DMS53 treated with DMSO at 0.1 percent for 48 hours (cell line): Measurements from ENCODE around the gene TEAD4.

Experiments used
- DNase-seq: peaks from one replicate; lab custom pipeline; 2025; ENCODE audit not compliant: unreplicated experiment; lab: John Stamatoyannopoulos, UW

TEAD4 gene

DNA sequence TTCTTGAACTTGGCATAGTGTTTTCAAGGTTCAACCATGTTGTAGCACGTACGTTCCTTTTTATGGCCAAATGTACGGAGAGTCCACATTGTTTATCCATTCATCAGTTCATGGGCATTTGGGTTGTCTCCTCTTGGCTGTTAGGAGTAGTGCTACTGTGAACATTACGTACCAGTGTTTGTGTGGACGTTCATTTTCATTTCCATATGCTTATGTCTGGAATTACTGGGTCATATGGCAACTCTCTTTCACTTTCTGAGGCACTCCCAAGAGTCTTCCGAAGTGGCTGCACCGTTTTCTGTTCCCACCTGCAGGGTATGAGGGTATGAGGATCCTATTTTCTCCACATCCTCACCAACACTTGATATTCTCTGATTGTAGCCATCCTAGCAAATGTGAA is 68.9 kb downstream of the TEAD4 start:
- DNase-seq: no peak

DNA sequence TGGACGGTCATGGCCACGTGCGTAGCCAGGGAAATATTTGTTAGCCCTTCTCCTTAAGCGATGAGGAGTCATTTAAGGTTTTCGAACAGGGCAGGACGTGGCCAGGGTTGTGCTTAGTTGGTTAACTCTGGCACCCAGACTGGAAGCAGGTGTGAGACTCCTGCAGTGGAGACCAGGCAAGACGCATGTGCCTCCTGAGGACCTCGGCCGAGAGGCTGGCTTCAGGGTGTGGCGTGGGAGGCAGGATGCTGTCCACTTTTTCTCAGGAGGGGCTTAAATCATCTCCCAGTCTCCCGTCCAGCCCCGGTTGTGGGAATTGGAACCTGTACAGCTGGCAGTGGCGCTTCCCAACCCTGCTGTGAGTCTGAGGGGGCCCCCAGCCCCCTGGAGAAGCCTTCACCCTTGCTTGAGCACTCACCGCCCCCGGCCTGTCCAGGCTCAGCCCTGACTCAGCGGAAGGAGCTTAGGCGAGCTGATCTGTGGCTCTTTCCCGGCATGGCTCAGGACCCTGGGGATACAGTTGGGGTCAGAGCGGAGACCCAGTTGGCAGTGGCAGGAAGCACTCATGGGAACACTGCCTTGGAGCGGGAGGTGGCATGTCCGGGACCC is 71.7 kb downstream of the TEAD4 start:
- no peak for DNase-seq

DNA sequence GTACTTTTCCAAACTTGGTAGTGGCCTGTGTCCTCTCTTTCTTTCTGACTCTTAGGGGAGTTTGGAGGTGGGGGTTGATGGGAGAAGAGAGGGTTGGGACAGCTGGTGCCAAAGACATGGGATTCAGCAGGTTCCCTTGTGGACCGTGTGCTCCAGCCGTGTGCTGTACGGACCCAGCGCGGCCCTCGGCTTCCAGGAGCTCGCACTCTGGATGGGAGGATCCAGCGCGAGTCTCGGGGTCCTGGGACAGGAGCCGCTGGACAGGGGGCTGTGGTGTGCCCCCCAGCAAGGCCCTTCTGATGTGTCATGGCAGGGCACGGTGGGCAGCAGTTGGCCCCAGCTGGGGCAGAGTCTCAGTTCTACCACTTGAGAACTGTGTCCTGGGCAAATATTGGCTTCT is 73.0 kb downstream of the TEAD4 start:
- no peak for DNase-seq

GRCh38 chr12:3032770-3033538 is 73.8 kb downstream of the TEAD4 start:
- no peak for DNase-seq

- DNase-seq: no peak
Observed at GRCh38 chr12:3033539-3033867, 74.3 kb downstream of the TEAD4 start.

DNA sequence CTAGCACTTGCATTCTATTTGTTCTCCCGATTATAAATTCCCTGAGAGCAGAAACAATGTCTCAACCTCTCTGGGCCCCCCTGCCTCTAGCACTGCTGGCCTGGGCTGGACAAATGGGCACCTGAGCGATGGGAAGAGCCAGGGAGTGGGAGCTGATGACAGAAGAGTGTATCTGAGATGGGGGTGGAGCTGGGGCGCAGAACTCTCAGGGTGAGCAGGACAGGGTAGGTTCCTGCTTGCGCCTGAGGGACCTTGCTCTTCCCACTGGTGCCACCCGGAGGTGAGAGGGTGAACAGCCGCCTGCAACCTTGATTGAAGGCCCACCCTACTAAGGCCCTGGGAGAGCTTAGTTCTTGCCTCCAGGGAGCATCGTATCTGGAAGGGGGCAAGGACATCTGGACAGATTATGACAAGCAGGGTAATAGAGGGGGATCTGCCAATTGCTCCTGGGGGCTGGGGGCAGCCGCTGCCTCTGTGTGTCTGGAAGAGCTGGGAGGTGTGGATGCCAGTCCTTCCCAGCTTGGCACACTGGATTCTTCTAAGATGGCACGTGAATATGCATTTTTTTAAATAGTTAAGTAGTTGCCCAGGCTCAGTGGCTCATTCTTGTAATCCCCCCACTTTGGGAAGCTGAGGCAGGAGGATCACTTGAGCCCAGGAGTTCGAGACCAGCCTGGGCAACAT is 75.0 kb downstream of the TEAD4 start:
- DNase-seq: peak; percentile 57

DNA sequence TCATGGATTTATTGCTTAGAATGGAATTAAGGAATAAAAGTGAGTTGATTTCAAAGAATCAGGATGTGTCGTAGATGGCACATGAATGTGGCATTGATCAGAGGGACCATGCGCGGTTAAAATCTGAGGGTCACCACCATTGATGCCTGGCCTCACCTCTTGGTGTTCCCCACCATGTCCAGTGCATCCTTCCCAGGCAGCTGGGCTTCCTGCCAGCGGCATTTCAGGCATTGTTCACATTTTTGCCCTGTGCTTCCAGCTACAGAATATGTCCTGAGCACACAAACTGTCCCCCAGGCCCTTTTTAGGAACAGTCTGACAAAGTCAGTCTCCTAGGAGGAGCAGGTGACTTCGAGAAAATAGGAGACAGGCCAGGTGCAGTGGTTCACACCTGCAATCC is 76.0 kb downstream of the TEAD4 start:
- DNase-seq: no peak

DNA sequence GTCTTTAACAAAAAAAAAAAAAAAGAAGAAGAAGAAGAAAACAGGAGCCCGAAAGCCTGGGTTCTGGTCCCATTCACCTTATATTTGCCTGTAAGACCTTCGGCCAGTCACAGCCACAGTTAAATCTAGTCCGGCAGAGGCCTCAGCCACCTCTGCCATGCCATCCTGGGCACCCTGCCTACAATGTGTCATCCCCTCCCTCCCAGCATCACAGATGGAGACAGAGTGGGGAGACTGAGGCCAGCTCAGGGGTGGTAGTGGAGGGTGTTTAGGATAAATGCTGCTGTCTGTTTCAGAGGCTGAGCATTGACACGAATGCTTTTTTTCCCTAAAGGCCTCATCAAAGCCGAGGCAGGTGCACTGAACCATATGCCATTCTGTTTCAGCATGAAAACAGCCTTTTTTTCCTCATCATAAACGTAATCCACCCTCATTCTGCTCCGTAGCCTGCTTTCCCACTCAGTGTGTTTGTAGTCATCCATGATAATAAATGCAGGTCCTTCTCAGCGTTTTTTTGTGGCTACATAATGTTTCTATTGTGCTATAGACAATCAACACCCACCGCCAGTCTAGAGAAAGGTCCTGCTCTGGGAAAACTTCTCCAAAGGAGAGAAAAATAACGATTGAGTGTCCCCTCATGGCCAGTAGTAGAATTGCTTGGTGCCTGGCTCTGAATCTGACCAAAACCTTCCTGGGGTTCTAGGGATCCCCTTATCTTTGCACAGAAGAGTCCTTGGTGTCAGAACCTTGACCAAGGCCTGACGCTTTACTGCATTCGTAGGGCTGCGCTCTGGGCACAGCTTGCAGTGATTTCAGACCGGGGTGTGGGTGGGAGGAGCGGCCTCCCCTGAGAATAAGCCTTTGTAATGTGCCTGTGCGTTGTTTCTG is 76.9 kb downstream of the TEAD4 start:
- DNase-seq: no peak

GRCh38 chr12:3036901-3037600 is 77.9 kb downstream of the TEAD4 start:
- DNase-seq: no peak

- no peak for DNase-seq
Observed at GRCh38 chr12:3038166-3038565, 79.0 kb downstream of the TEAD4 start.

DNA sequence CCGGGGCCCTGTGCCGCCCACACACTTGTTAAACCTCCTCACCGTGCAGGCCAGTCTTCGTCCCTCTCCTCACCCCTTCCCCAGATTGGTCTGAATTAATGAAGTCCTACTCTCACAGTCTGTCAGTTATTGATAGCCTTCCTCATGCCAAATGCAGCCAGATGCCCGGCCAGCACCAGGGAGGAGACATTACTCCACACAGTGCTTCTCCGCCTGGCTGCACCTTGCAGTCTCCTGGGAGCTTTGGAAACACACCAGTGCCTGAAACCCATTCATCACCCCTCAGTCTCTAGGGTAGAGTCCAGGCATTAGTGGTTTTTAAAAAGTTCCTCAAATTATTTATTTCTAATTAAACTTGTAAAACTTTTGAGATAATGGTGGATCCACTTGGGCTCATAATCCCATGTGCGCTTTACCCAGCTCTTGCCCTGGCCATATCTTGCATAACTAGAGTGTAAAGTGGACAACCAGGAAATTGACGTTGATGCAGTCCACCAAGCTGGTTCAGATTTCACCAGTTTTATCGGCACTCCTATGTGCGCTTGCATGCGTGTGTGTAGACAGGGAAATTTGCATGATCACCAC is 79.8 kb downstream of the TEAD4 start:
- no peak for DNase-seq

DNA sequence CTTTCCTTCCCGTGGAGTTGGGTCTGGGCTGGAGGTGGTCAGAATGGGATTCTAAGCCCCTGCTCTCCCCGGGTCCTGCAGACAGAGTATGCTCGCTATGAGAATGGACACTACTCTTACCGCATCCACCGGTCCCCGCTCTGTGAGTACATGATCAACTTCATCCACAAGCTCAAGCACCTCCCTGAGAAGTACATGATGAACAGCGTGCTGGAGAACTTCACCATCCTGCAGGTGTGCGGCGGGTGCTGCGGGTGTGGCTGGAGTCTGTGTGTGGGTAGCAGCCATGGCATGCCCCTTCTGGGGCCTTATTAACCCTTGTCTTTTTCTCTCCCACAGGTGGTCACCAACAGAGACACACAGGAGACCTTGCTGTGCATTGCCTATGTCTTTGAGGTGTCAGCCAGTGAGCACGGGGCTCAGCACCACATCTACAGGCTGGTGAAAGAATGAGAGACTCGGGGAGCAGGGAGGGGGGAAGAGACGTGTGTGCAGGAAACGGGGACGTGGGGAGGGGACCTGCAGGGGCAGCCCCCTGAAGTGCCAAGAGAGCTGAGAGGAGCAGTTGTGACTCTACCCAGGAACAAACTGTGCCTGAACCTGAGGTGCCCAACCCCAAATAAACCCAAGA is 80.9 kb downstream of the TEAD4 start:
- no peak for DNase-seq

DNA sequence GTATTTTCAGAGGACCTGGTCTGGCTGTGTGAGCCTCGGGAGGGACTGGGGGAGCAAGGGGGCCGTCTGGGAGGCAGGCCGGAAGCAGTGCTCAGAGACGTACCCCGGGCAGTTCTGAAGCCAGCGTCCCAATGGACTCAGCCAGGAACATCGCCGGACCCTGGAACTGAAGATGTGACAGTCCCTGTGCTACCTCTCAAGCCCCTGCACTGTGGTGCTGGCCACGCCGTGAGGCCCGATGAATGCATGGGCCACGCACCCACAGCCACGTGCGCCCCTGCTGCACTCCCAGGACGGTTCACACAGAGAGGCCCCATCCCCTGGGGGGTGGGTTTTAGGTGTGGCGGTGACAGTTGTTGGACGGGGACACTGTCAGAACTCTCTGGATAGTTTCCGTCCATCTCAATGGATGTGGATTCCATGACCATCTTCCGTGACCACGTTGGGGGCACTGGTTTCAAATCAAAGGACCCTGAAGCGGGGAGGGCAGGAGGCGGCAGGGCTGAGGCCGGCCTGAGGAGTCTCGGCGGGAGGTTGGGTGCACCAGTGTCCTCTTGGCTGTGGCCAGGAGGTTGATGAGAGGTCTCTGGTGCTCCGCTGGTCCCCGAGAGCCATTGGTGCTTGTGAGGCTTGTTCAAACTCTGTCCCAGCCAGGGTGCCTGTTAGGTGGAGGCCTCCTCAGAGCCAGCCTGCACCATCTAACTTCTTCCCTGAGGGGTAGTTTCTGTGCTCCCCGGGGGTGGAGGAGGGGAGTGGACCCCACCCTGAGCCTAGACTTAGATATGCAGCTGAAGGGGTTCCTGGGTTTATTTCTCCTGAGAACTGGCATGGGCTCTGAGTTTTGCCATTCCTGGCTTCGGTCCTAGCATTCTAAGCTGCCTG is 81.7 kb downstream of the TEAD4 start:
- no peak for DNase-seq

GRCh38 chr12:3041558-3042164 is 82.5 kb downstream of the TEAD4 start:
- peak; percentile 92 for DNase-seq

GRCh38 chr12:3042394-3042793 is 83.2 kb downstream of the TEAD4 start:
- DNase-seq: no peak

GRCh38 chr12:3042826-3043225 is 83.6 kb downstream of the TEAD4 start:
- no peak for DNase-seq

DNA sequence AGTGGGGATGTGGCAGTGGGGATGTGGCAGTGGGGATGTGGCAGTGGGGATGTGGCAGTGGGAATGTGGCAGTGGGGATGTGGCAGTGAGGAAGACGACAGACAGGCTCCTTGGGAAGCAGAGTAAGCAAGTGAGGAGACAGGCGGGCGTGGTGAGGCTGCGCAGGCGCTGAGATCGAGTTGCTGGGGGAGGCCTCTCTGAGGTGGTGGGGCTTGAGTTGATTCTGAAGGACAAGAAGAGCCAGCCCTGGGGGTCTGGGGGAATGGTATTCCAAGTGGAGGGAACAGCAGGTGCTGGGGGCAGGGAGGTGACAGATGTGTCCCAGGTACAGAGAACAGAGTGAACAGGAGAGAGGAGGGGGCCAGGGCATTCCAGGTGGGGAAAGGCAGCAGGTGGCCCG is 84.2 kb downstream of the TEAD4 start:
- no peak for DNase-seq

GRCh38 chr12:3044141-3044630 is 85.0 kb downstream of the TEAD4 start:
- no peak for DNase-seq
